HUDEP-2 (cell line): ENCODE results near the gene DNASE1L2.
"Not testable (repeated sequence)": the region's sequence is repeated elsewhere in the genome, so short reads cannot be mapped to it uniquely, and the experiment has no call there.

ENCODE experiments used
- DNase-seq, 76 experiments: peaks; one replicate each; lab custom pipeline; 2025; ENCODE audit not compliant: unreplicated experiment in 76 of 76; lab: John Stamatoyannopoulos, UW

The DNASE1L2 gene

DNA sequence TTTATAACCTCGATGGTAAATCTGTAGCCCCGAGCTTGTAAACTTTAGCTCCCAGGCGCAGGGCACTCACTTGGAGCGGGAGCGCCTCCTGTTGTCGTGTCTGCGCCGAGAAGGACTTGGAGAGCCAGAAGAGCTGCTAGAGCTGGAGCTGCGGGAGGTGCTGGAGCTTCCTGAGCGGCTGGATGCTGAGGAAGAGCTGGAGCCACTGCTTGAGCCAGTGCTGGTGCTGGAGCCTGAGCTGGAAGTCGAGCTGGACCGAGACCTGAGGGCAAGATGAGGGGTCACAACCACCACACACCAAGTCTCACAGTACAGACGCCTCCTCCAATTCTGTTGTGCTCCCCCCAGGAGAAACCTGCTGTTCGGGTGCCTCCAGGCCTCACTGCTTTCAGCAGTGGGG, 26.8 kb downstream of the DNASE1L2 start:
- not testable (repeated sequence) for DNase-seq

DNA sequence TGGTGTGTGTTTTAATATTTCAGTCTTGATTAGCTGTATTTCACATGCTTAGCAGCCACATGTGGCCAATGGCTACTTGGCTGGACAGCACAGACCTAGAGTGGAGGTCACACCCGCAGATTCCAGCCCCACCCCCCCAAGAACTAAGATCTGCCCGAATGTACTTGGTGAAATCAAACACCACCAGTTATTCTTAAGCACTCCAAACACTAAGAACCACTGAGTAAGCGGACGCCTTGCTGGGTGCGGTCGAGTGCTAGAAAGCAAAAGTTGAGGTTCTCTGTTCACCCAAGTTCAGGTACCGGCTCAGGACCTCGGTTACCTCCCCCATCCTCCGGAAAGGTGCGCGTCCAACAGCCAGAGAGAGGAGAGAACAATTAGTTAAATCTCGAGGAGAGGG, 30.6 kb downstream of the DNASE1L2 start:
- not testable (repeated sequence) for DNase-seq

DNA sequence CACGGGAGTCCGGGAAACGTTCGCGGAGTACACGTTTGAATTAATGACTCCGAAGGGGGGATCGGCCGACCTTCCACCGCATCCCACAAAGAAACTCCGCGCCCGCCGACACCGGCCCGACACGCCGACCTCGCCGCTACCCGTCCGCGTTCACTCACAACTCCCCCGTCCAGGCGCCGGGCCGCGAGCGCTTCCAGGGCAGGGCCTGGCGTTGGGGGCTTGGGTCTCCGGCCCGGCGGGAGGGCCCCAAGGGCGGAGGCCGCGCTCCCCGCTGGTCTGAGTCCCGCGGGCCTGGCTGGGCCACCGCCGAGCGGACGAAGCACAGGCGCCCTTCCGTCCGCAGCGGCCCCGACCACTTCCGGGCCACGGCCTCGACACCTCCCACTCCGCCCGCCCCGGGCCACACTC, 31.3 kb downstream of the DNASE1L2 start:
- DNase-seq = peak in 12 of 76 experiments; percentile 32 to 77 (median 66)

DNA sequence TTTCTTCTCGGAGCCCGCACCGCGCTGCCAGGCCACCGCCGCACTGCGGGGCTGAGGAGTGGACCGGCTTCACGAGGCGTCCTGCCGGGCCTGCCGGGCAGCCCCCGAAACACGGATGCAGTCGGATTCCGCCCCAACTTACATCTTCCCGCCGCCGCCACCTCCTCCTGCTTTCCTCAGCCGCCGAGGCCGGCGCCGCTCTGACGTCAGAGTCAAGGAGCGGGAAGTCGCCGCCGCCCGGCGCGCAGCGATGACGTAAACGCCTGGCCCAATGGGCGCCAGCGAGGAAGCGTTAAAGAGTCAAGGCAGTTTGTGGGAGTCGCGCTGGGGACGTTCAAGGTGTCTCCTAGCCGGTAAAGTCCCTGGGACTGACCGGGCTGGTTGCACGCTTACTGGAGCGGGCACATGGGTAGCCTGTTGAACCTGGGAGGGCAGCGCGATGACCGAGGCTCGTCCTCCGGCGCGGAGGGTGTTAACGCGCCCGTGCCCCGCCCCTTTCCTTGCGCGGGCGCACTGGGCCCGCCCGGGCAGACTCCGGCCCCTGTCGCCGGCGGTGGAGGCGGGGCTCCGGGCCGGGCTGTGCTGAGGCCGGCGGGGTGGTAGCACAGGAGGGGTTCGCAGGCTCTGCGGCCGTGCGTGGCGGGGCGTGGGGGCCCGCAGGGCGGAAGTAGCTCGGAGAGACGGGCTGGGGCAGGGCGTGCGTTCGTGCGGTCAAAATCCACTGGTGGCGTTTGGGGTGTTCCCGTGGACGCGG, 31.8 kb downstream of the DNASE1L2 start, which contains the start of gene RNPS1:
Gene RNPS1, minus strand, starts transcription at position 214 of the 754 bp plus-strand sequence. CDS start 3,483 bp downstream, outside the sequence.
- DNase-seq = peak in 75 of 76 experiments; percentile 57 to 95 (median 87)

DNA sequence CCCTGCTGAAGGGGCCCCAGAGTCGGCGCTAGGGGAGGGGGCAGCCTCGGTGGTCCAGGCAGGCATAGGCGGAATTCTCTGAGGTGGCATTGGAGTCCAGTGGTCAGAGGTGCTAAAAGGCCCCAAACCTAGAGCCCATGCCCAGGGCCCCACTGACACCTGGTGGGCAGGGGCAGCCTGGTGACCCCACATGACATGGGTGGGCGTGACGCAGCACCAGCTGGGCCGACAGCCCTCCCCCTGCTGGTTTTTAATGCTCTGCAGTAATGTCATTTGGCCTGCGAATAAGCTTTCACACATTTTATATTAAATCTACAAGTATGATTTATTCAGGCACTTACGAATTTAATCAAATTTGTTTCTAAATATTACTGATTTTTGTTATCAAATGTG, 33.8 kb downstream of the DNASE1L2 start:
- no peak for DNase-seq

DNA sequence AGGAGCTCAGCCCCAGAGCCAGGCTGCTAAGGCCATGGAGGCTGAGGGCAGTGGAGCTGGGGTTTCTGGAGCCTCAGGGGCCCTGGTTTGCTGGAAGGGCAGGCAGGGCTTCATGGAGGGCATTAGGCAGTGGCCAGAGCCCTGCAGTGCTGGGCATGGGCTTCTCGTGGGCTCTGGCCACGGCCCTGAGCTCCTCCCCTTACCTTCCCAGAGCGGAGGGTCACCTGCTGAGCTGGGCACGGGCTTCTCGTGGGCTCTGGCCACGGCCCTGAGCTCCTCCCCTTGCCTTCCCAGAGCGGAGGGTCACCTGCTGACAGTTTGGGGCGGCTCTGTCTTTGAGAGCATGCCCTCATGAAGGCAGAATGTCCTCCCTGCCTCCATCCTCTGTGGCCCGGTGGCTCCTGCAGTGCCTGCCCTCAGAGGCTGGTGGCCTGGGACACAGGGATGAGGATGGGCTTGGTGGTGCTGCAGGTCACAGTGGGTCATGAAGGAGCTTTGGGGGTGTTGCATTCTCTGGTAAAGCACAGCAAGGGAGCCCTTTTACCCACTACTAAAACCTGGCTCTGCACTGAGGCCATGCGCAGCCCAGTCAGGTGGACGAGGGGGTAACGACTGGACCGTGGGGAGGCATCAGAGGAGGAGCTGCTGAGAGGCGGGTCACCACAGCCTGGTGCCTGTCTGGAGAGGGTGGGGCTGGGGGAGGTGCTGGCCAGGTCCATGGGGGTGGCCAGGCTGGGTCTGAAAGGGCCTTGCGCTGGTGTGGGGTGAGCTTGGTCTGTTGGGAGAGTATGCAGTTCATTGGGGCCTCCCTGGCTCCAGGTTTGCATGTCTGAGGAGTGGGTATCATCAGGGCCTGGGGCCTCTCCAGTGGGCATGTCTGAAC, 34.6 kb downstream of the DNASE1L2 start:
- DNase-seq = no peak

DNA sequence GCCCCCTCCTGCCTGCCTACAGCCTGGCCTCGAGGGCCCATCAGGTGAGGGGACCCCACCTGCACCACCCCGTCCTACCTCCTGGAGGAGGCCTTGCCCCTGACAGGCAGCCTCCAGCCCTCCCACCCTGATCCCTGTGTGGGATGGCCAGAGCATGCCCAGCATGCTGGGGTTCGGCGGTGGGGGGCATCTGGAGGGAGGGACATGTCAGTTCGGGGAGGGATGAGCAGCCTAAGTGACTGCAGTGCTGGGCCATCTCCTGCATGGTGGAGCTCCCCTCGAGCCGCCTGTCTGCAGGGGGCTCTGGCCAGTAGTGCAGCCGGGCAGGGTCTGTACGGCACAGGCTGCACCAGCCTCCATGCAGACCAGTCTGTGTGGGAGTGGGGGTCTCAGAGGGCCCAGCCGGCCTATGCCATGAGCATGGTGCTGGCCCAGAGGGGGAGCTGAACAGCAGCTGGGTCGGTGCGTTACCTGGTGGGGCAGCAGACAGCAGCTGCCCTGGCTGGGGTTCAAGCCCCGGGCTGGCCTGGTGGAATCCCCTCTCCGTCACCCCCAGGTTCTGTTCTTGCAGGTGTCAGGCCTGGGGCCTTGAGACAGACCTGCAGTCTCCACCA, 35.7 kb downstream of the DNASE1L2 start:
- DNase-seq = no peak

DNA sequence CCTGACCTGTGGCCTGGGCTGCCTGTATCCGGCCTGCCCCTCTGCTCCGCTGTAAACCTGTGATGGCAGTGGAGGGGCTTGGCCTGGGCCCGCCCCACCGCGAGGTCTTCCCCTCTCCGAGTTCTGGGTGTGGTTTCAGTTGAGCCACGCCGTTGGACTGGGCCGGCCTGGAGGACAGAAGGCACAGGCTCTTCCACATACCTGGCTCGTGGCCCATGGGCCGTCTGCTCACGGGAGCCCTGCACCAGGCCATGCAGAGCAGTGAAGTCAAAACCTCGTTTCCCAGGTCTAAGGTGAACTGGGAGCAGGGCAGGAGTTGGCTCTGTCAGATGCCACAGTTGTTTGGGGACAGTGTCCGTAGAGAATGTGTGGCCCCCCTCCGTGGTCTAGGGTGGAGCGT, 37.2 kb downstream of the DNASE1L2 start:
- no peak for DNase-seq

DNA sequence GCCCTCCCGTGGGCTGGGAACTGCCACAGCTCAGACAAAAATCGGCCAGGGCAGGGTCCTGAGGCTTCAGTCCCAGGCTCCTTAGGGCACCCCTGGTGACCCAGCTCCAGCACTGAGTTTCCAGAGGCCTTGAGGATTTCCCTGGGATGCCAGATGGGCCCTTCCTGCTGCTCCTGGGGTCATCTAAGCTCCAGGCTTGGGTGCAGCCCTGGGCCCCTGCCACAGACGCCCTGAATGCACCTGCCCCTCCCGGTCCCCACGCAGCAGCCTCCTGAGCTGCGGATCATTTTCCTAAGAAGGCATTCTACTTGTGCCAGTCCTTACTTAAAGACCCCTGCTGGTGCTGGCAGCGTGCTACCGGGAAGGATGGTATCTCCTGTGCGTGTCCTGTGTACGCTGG, 37.7 kb downstream of the DNASE1L2 start:
- DNase-seq = no peak

DNA sequence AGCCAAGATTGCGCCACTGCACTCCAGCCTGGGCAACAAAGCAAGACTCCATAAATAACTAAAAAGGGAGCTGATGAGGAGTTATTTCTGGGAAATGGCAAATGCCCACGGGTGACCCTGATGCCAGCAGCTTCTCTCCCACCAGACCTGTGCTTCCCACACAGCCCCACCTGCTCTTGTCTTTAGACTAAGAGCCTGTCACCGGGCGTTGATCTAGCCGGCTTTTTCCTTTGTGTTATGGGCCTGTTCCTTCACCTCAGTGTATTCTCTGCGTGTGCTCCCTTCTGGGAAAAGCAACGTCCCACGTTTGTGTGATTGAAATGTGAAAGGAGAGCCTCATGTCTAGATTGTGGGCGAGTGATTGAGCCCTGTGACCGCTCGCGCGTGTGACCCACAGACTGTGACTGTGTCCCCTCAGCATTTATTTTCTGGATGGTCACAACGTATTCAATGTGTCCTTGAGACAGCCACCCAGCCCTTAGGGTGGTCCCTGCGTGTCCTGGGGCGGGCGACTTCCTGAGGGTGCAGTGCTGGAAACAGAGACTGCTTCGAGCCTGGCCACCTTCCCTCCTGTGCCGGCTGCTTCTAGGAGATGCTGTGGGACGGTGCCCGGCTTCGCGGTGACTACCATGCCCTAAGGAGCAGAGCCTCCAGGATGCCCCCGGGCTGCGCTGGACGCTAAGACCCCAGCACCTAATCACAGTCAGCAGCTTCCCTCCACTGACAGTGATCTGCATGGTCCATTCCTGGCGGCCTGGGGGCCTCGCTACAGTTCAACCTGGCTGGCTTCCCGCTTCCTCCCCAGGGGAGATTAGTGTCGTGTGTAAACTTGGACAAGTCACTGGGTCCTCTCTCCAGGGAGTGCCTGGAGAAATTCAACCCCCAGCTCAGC, 39.5 kb downstream of the DNASE1L2 start:
- DNase-seq = no peak

DNA sequence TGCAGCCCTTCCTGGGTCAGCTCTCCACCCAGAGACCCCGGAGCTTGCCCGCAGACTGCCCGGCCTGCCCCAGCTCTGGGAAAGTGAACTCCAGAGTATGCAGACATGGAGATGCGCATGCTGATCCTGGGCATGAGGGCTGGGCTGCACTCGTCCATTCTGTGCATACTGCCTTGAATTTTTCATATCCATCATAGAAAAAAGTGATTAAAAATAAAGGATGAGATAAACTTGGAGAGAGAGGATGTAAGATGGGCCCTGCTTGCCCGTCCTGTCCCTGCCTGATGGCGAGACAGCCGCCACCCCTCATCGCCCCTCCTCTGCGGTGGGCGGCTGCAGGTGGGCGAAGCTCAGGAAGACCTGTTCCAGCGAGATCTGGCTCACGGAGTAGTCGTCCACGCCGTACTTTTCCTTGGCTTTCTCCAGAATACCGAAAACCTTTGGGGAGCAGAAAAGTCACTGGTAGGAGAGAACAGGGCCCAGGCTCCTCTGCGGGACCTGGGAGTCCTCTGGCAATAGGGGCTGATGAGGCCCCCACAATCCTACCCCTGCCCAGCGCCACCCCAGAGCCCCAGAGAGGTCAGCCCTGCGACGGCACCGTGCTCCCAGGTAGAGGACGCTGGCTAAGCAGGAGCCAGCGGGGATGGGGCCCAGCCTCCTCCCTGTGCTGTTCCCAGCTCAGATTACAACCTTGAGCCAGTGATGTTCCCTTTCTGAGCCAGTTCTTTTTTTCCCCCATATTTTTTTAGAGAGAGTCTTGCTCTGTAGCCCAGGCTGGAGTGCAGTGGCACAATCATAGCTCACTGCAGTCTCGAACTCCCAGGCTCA, 40.3 kb downstream of the DNASE1L2 start:
- DNase-seq = no peak

DNA sequence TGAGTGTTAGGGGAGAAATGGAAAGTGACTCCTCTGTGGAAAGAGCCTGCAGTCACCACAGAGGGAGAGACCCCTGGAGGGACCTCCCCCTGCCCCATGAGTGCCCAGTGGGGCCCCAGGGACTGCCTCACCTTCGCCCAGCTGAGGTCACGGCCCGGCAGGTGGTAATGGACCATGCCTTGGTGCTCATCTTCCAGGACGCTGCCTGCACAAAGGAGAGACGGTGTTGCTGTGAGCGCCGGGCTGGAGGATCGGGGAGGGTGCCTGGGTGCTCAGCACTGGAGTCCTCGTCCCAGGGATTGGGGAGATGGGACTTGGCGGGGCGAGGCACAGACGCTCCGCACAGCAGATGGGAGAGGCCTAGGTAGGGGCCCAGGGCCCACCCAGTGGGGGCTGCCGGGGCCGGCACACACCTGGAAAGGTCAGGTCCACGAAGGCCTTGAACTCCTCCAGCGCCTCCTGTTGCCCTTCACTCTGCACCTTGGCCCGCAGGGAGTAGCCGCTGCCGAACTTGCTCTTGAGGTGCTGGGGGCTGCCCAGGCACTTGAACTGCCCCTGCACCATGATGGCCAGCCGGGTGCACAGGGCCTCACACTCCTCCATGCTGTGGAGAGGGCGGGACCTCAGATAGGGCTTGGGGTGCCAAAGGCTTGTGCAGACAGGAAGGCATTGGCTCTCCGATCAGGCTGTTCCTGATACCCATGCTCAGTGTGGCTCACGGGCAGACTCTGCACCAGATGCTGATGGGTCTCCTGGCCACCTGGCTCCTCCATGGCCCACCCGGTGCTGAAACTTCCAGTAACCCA, 41.4 kb downstream of the DNASE1L2 start:
- DNase-seq = no peak

DNA sequence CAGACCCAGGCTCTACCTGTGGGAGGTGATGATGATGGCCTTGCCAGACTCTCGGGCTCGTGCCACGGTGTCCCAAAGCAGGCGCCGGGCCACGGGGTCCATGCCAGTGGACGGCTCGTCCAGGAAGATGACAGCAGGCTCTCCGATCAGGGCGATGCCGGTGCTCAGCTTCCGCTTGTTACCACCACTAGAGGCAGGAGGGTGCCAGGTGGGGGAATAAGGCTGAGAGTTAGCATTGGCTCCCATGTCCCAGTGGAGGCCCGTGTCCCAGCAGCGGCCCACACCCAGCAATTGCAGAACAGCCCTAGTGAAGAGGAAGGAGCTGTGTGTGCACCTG, 42.0 kb downstream of the DNASE1L2 start:
- no peak for DNase-seq

DNA sequence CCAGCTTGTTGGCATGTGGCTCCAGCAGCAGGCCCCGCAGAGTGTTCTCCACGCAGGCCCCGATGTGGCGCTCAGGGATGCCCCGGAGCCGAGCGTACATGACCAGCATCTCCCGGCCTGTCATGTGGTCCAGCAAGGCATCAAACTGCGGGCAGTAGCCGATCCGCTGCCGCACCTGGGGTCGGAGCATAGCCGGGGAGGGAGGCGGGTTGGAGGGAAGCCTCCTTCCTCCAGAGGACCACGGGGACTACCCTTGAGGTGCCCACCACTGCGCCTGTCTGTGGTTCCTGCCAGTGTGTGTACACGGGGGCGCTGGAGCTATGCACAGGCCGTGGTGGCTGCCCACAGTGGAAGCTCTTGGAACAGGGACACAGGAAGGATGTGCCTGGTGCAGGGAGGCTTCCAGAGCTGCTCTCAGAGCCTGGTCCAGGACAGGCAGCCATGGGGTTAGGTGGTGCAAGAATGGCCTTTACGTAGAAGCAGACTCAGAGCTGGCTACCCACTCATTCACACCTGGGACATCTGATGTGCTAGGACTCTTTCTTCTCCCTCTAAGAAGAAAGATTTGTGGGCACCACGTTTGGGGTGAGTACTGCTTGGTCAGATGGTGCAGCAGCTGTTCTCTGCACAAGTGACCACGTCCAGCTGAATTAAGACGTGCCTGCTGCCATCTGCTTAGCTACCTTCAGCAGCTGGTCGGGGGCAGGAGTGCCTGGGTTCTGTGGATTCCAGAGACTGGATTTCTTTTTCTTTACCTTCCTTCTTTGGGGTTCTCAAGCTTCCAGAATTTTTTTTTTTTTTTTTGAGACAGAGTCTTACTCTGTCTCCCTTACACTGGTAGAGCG, 42.9 kb downstream of the DNASE1L2 start:
- DNase-seq = no peak

DNA sequence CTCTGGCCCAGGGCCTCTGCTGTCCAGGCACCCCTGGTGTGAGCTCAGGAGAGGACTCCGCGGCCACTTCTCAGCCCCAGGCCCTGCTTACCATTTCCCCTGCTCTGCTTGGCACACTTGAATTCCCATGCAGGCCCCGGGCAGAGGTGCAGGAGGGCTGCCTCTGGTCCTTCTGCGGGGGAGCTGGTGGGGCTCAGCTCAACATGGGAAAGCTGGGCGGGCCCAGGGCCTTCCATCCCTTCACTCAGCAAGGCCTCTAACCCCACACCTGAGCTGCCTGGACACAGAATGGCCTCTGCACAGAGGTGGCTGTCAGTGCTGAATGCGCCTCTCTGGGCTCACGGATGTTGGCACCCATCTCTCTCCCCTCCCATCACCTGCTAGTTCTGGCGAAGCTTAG, 44.2 kb downstream of the DNASE1L2 start:
- no peak for DNase-seq

DNA sequence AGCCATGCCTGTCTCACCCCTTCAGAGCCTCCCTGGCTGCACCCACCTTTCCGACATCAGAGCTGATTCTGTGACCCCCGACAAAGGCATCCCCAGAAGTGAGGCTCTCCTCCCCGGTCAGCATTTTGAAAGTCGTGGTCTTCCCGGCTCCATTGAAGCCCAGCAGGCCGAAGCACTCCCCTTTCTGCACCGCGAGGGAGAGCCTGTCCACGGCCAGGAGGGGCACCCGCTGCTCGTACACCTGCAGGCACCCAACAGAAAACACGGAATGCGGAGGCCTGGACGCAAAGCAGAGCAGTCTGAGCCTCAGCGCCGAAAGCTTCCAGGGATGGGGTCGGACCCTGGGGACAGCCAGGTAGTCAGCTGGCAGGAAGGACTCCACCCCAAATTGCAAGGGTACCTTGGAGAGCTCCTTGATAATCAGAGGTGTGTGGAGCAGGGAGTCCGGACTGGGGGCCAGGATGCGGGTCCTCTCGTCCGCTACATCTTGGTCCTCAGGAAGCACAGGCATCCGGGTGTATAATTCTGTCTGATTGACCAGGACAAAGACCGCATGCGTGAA, 44.8 kb downstream of the DNASE1L2 start:
- DNase-seq = no peak

DNA sequence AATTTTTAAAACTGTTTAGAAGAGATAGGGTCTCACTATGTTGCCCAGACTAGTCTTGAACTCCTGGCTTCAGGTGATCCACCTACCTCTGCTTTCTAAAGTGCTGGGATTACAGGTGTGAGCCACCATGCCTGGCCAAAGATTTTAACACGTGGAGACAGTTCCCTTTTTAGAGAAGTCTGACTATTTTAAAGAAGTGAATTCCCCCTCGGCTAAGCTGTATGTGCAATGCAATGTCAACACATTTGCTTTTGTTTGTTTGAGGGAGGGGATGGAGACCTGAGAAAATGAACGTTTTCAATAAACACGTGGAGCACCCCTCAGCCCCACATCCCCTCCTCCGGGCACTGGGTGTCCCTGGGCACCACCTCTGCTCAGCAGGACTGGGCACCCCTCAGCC, 46.0 kb downstream of the DNASE1L2 start:
- DNase-seq = no peak
